Retina (tissue), 1 donor: Measurements from ENCODE around the gene KDM3B.
A peak's percentile ranks its signal among the peaks of the same experiment; 100 is the strongest.
"Not testable (repeated sequence)": the region's sequence is repeated elsewhere in the genome, so short reads cannot be mapped to it uniquely, and the experiment has no call there.

Experiments
- DNase-seq: peaks from one replicate; pipeline ENCODE4 v3.0.0-alpha.2; 2016

The KDM3B gene

DNA sequence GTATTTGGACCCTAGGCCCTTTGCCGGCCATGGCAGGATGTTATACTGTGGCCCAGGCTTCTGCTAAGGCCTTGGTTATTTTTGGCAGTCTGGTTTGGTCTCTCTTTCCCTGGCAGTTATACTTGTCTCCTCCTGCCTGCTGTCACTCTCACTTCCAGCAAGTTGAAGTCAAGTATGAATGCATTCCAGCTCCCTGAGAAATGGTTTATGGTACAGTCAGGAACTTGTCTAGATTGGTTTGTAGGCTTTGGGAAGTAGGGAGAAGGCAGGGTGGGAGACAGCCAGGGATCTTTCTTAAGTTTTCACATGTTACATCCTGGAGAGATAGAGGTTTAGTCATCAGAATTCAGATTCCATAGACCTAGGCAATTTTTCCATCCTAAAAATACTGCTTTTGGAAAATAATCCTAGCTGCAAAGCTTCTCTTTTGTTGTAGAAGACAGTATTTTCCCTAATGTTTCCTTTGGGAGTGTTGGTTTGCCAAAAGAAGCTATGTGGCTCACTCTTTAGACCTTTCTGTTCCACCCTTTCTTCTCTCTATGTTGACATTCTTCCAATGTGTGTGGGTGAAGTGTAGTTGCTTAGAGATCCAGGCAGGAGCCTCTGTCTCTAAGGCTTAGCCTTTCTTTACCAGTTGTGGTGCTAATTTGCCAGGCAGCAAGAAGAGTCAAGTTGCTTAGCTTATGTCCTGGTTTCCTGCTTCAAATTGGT lies 2.5 kb upstream of the KDM3B start:
- DNase-seq, result no peak

DNA sequence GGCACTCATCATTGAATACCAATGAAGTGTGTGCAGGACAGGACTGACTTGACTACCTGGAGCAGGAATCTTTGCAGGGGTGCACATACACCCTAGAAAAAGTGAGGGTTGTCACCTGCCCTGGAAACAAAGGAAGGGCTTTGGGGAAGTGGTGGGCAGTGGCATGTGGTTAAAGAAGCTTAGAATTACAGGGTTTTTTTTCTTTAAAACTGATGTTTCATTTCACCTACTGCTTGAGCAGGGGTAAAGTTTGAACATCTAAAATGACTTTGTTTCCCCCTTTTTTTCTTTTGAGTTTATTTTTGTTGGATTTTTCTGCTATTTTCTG lies 2.0 kb upstream of the KDM3B start:
- no peak for DNase-seq

DNA sequence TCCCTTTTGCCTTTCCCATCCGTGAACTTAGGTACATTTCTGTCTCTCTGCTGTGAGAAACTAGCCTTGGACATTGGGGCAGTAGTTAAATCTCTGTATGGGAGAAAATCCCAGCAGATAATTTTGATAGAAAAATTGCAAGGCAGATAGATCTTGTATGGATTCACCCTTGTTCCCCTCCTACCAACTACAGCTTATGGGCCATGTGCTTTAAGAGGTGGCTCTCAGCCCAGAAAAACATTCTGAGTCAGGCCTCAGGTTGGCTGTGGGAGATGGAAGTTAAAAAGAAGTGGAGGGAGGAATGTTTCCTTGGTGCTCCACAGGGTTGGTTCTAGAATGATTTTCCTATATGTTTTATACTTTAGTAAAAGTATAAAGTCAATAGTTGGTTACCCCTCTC lies 1.4 kb upstream of the KDM3B start:
- no peak for DNase-seq

DNA sequence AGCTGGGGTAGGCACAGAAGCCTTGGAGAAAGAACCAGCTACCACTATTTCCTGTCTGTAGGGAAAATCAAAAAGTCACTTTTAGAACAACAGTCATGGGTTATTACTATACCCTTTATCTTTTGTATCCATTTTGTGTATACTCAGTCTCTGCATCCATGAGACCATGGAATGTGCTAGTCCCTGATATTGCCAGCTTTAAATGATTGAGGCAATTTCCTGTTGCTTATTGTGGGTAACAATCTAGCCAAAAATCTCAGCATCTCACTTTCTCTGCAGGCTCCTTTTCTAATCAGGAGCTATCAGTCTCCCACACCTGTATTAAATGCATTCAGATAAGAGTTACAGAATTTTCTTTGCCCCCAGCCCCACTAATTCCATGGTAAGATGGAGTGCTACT lies 968 bp upstream of the KDM3B start:
- DNase-seq, result no peak

DNA sequence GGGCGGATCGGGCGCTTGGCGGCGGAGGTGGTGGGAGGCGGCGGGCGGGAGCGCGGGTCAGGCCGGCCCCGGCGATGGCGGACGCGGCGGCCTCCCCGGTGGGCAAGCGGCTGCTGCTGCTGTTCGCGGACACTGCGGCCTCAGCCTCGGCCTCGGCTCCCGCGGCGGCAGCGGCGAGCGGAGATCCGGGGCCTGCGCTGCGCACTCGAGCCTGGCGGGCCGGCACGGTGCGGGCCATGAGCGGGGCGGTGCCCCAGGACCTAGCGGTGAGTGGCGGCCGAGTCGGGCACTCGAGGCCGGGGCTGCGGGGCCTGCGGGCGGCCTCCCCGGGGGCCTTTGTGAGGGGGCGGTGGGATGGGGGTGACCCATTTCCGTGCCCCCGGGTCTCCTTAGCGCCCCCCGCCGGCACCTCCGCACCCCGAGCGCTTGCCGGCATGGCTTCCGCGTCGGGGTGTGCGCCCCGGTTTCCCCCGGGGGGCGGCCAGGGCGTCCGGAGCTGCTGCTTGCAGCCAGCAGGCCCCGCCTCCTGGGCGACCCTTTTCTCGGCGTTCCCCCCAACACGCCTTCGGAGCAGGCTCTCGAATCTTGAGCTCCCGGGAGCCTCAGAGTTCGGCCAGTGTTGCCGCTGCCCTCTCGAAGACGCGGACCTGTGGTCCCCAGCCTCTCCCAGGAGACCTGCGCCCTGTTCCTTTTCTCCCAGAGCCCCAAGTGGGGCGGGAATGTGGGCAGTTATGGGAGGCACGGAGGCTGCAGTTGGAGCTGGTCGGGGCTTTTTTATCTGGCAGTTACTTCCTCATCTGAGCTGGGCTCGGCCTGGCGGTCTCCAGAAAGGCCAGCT lies 456 bp downstream of the KDM3B start:
- DNase-seq, result peak; percentile 84

DNA sequence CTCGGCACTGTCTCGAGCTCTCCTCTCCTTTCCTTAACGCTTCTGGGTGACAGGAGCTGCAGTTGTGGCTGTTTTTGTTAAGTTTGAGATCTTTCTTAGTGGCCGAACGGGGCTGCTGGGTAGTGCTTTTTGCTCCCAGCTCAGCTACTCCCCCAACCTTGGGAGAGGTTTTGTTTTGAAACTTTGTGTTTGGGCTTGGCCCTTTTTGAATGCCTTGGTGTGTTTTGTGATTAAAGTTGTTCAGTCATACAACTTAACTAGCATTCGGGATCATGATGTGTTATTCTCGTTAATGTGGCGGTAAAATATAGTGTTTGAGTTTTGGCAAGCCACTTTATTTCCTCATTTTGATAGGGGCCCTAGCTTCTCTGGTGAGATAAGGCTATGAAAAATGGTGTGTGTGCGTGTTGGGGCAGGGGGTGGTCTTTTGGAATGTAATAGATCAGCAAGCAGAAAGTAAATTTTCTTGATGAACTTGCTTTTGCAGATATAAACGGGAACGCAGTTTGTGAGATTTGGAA lies 1.1 kb downstream of the KDM3B start:
- no peak for DNase-seq

DNA sequence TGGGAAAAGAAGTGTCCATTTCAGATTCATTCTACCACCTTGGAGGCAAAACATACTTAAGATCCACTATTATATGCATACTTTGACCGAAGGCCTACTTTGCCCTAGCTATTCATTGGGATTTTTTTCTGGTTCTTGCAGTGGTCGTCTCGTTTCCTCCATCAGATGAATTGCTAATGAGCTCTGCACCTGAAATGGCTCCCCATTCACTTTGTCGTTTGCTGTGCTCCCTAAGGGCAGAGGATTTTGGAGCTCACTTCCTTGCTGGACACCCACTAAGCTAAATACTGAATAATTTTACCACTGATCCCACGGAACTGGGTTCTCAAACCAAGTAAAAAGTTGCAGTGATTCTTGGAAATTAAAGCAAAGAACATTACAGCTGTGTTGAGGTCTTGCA lies 1.9 kb downstream of the KDM3B start:
- peak; percentile 17 for DNase-seq

DNA sequence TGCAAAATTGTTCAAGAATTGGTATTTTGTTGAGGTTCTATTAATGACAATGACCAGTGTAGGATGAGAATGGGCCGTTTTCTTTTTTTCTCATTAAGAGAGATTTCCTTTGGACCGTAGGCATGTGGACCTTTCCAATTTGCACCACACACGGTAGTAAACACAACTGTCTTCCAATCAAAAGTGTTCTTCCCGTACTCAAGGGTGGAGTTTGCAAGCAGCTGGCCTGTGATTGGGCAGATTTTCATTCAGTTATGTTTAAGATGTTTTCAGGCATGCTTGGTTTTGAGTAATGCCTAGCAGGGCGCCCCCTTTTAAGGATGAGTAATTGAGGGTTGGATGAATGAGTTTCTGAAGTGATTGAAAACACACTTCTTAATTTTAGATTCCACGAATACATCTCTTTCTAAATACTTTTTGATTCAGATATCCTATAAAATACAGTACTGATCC lies 2.5 kb downstream of the KDM3B start:
- peak; percentile 34 for DNase-seq

DNA sequence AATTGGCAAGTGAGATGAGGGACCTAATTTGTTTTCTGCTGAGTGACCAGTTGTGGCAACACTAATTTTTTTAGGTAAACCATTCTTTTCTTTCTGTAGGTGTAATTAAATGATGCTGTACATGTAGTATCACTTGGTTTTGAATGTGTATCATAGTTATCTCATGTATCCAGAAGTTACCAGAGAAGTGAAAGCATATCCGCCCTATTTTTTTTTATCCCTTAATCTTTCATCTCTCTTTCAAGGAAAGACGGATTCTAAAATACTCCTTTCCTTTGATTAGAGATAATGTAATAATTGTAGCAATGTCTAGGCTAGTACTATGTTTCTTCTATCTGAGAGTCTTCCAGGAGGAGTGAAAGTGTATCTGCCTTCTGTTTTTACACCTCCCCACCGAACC lies 7.1 kb downstream of the KDM3B start:
- DNase-seq, result no peak

DNA sequence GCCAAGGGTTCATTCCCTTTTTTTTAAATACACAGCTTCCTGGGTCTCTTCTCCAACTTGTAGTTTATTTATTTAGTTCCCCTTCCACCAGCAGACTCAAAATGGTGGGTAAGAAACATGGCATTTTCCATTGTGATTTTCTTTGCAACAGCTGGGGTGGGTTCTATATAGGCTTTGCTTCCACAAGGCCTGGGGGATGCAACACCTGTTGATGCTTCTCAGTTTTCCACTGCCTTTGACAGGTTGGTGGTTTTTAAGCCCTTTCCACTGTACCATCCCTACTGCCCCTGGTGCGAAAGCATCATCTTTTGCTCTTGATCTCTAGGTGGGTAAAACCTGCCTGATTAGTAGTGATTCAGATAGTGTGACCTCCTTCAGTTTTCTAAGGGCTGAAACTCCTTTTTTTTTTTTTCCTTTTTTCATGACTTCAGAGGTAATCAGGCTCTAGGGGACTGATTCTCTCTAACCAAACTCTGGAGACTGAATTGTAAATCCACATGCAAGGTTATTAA lies 8.5 kb downstream of the KDM3B start:
- no peak for DNase-seq

DNA sequence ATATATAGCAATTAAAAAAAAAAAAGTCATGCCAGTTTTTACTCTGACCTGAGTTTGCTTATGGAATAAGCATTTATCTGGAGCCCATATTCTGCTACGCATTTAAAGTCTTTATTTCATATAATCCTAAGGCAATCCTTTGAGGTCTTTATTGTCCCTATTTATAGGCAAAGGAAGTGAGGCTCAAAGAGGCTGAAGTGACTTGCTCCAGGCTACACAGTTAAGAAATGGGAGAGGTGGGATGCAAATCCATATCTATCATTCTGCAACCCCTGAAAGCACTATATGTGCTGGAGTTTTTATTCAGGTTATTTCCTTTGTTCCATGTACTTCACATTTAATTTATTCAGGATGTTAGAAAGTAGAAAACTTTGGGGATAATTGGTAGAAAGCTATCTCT lies 12.1 kb downstream of the KDM3B start:
- no peak for DNase-seq

DNA sequence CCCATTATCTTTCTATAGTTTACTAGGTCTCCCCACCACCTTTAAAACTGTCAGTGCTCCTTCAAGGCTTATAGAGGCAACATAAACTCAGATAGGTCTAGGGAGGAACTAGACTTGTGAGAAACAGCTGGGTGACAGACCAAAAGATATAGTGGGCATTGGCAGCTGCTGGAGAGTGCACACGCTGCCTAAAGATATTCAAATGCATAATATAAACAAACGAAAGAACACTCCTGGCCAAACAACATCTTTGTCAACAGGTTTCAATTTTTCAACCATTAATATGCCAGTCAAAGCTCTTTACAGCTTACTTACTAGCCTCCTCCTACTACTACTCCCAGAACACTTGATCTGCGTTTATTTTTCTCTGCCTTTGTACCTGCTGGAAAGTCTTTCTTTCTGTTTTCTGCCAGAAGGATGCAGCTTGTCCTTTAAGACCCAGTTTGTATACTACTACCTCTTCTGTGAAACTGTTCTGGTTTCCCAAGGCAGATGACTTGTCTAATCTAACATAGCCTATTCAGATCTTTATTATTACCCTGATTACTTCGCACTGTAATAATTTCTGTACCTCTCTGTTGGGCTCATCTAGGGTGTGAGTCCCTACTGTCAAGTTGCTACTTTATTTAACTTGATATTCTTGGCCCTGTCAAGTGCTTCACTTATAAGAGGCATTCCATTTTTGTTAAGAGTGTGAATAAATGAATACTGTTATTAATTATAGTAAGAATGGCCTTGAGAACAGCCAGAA lies 14.3 kb downstream of the KDM3B start:
- DNase-seq, result no peak

DNA sequence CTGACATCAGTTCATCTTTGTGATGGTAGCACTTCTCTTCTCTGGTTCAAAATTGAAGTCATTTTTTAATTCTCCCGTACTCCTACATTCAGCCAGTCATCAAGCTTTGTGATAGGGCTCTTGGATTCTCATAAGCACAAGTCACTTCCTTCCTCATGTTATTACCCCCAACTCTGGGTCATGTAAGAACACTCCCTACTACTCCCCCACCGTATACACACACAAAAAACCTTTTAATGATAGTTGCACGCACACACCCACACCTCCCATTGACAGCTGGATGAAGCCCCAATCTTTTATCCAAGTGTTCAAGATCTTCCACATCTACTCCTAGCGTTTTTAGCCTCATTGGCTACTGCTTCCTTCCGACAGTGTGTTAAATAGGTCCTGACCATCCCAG lies 16.8 kb downstream of the KDM3B start:
- DNase-seq, result no peak

DNA sequence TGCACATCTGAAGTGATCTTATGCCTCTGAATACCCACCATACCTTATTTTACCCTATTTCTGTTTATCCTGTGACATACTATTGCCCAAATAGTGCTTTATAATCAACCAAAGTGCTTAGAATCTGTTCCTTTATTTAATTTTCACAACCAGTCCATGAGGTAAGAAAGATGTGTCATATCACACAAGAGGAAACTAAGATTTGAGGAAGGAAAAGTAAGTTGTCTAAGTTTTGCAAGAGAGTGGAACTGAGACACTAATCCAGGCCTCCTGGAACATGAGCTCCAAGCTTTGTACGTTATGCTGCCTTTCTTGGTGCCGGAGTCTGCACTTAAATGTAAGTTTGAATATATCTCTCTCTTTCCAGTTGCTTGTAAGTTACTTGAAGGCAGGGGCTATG lies 17.2 kb downstream of the KDM3B start:
- no peak for DNase-seq

DNA sequence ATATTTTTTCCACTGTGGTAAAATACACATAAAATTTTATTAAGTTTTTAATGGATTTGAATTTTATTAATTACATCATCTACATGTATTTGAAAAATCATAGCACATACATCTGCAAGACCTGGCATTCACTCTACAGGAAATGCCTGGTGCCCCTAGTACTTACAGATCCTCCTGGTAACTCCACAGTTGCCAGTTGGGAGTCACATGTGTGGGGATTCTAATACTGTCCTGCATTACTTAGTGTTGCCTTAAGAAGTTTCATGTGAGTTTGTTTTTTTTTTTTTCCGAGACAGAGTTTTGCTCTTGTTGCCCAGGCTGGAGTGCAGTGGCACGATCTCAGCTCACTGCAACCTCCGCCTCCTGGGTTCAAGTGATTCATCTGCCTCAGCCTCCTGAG lies 18.1 kb downstream of the KDM3B start:
- DNase-seq, result no peak

DNA sequence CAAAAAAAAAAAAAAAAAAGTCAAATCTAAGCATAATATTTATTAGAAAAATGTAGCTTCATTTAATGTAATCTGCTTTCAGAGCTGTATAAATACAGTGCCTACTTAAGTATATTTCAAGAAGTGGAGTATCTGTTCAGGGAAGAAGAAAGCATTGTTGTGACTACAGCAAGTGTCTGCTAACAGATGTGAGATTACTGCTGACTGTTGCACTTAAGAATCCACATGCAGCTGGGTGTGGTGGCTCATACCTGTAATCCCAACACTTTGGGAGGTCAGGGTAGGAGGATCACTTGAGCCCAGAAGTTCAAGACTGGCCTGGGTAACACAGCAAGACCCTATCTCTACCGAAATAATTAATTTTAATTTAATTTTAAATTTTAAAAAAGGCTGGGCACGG lies 19.0 kb downstream of the KDM3B start:
- DNase-seq, result no peak

DNA sequence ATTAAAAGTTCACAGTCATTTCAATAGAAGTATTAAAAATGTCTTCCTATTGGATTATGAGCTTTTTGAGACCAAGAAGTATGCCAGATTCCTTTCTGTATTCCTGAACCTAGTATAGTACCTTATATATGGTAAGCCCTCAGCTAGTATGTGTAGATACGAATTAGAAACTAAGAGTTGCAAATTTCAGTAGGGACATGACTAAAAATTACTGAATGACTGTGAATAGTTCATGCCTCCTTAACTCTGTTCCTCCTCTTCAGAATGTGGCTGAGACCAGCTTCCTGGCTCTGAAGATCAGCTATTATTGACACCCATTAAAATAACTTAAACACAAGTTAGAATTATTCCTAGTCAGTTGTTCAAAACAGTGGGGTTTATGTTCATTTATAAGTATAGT lies 19.7 kb downstream of the KDM3B start:
- no peak for DNase-seq

DNA sequence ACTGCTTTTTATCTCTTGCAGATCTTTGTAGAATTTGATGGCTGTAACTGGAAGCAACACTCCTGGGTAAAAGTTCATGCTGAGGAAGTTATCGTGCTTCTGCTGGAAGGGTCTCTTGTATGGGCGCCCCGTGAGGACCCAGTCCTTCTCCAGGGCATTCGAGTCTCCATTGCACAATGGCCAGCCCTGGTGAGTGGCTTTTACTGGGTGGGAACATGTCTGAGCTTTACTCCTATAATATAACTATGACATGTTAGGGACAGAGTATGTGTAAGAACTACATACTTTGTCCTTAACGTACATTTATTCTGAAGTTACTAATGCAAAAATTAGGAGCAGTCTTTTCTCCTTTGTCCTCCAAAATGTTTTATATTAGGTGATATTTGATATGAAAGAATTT lies 20.2 kb downstream of the KDM3B start:
- no peak for DNase-seq

DNA sequence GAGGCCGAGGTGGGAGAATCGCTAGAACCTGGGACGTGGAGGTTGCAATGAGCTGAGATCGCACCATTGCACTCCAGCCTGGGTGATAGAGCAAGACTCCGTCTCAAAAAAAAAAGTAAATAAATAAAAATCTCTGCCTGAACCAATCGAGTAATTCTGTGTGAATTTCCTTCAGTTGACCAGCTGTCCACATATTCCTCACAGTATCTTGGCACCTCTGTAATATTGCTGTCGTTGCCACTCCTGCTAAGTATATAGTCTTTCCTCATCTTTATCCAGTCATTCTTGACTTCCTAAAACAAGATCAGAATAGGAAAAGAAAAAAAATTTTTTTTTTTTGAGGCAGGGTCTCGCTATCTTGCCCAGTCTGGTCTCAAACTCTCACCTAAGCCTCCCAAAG lies 29.9 kb downstream of the KDM3B start:
- no peak for DNase-seq

DNA sequence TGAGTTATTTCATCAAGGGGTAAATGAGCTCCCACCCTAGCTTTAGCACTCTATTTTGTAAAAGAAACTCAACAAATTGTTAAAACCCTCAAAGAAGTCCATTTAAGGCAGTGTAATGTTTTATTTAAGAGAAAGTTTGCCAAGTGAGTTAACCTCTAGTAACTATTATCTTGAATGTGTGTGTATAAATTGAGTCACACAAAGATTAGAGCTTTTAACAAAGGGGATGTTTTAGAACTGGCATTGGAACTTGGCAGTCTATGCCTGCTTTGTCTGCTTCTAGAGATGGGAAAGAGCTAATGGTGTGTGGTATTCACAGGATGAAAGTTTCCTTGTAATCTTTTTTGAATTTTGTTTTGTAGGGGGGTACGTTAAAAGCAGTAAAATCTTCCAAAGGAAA lies 33.2 kb downstream of the KDM3B start:
- DNase-seq, result no peak

DNA sequence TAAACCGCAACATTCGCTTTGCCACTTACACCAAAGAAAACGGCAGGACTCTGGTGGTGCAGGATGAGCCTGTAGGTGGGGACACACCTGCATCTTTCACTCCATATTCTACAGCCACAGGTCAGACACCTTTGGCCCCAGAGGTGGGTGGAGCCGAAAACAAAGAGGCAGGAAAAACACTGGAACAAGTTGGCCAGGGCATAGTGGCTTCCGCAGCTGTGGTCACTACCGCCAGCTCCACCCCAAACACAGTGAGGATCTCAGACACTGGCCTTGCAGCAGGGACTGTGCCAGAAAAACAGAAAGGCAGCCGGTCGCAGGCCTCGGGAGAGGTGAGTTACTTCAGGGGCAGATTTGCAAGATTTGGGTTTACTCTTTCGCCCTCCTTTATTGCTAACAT lies 33.8 kb downstream of the KDM3B start:
- no peak for DNase-seq

DNA sequence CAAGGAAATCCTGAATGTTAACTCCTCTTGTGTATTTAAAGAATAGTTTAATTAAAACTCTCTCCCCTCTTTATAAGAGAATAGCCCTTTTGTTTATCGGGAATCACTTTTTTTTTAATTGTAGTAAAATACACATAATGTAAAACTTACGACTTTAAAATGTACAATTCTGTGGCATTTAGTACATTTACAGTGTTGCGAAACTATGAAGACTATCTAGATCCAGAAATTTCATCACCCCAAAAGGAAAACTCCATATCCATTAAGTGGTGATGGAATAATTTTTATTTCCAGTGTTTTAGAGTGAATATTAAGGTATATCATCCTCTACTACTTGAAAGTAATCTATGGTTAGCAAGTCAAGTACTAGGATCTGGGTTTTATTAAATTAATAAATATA lies 36.8 kb downstream of the KDM3B start:
- no peak for DNase-seq

DNA sequence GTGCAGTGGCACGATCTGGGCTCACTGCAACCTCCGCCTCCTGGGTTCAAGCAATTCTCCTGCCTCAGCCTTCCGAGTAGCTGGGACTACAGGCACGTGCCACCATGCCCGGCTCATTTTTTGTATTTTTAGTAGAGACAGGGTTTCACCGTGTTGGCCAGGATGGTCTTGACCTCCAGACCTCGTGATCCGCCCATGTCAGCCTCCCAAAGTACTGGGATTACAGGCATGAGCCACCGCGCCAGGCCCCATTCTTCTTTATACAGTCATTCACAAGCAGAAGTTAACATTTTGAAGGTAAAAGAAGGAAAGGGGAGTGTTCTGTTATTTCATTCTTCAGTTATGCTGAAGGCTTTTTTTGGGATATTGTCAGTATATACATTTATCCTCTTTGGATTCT lies 37.4 kb downstream of the KDM3B start:
- not testable (repeated sequence) for DNase-seq
